Omental fat pad (tissue), 4 donors: ENCODE measurements around the gene CYP2F1. TPM values are rescaled to one million over a fixed set of nuclear protein-coding genes. Genes with fewer than 3 reads are reported as not detected.

Experiments
- ATAC-seq: fragments of 150-250 bp; one replicate; pipeline ENCODE4 v1.9.1; 2016; ENCODE audit warnings: mild to moderate bottlenecking, moderate library complexity; ENCODE audit not compliant: low FRiP score
- DNase-seq: peaks from one replicate; pipeline ENCODE4 v3.0.0-alpha.2; 2019; ENCODE audit warnings: low spot score
- total RNA-seq, 4 donors: library from RNA; depleted of rRNA; stranded (reverse); fragments of >200 nt; gene quantifications; one replicate each; pipeline ENCODE4 v1.1.0, GENCODE V29; 2016
- TF ChIP-seq, protein P1 (sequence below), 3 donors: fragments of 450-650 bp; IDR thresholded peaks; one replicate each; pipeline ENCODE4 v1.5.1; 2016 to 2017; ENCODE audit warnings: antibody characterized with exemption in 3 of 3, mild to moderate bottlenecking in 3 of 3, moderate library complexity in 2 of 3

Gene CYP2F1, protein sequence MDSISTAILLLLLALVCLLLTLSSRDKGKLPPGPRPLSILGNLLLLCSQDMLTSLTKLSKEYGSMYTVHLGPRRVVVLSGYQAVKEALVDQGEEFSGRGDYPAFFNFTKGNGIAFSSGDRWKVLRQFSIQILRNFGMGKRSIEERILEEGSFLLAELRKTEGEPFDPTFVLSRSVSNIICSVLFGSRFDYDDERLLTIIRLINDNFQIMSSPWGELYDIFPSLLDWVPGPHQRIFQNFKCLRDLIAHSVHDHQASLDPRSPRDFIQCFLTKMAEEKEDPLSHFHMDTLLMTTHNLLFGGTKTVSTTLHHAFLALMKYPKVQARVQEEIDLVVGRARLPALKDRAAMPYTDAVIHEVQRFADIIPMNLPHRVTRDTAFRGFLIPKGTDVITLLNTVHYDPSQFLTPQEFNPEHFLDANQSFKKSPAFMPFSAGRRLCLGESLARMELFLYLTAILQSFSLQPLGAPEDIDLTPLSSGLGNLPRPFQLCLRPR
- total RNA-seq, result not detected

DNA sequence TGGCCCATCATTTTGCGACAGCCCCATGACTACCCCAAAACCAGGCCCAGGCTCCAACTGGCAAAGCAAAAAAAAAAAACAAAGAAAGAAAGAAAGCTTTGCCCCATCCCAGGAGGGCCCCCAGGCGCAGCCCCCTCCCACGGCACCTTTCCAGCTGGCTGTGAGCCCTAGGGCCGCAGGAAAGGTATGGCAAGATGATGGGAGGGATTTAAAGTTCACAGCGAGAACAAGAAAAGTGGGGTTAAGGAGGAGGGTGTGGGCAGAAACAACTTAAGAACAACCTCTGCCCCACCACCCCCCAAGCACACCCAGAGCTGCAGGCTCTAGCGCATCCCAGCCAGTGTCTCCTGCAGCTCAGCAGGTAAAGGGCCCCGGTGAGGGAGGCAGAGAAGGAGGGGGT, at the start of gene CYP2F1:
CYP2F1 (plus strand) TSS at position 301 of the 400 bp plus-strand sequence. CDS start 1,757 bp downstream, outside the sequence.
- TF ChIP-seq, protein P1, sequence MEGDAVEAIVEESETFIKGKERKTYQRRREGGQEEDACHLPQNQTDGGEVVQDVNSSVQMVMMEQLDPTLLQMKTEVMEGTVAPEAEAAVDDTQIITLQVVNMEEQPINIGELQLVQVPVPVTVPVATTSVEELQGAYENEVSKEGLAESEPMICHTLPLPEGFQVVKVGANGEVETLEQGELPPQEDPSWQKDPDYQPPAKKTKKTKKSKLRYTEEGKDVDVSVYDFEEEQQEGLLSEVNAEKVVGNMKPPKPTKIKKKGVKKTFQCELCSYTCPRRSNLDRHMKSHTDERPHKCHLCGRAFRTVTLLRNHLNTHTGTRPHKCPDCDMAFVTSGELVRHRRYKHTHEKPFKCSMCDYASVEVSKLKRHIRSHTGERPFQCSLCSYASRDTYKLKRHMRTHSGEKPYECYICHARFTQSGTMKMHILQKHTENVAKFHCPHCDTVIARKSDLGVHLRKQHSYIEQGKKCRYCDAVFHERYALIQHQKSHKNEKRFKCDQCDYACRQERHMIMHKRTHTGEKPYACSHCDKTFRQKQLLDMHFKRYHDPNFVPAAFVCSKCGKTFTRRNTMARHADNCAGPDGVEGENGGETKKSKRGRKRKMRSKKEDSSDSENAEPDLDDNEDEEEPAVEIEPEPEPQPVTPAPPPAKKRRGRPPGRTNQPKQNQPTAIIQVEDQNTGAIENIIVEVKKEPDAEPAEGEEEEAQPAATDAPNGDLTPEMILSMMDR (IDR thresholded peaks at IDR 0.05), result no peak
- no peak for DNase-seq

DNA sequence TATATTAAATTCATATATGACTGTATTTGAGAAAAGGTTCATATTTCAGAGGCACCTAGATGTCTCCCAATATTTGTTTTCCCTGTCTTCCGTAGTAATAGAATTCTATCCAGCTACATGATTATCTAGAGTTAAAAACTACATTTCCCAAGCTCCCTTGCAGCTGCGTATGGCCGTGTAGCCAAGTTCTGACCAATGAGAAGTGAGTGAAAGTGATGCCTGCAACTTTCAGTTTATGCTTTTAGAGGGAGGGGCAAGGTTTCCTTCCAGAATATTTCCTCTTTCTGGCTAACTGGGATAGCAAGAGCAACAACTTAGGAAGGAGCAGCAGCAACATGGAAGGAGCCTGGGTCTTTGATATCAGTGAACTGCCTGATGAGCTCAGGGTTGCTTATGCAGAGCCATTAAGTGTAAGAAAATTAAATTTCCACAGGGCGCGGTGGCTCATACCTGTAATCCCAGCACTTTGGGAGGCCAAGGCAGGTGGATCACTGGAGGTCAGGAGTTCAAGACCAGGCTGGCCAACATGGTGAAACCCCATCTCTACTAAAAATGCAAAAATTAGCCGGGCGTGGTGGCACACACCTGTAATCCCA, 49.2 kb upstream of the CYP2F1 start:
- DNase-seq (no peak), ATAC-seq (no peak)
- TF ChIP-seq, protein P1 (IDR thresholded peaks at IDR 0.05), result no peak

More for the DNA sequence above, at the start of gene CYP2F1:
- ATAC-seq, result no peak

DNA sequence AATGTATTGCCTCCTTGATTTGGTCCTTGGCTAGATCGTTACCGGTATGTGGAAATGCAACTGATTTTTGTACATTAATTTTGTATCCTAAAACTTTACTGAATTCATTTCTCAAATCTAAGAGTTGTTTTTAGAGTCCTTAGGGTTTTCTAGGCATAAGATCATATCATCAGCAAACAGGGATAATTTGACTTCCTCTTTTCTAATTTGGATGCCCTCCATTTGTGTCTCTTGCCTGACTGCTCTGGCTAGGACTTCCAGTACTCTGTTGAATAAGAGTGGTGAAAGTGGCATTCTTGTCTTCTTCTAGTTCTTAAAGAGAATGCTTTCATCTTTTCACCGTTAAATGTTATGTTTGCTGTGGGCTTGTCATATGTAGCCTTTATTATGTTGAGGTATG, 37.9 kb upstream of the CYP2F1 start:
- ATAC-seq (no peak), DNase-seq (no peak)
- TF ChIP-seq, protein P1 (IDR thresholded peaks at IDR 0.05), result no peak

DNA sequence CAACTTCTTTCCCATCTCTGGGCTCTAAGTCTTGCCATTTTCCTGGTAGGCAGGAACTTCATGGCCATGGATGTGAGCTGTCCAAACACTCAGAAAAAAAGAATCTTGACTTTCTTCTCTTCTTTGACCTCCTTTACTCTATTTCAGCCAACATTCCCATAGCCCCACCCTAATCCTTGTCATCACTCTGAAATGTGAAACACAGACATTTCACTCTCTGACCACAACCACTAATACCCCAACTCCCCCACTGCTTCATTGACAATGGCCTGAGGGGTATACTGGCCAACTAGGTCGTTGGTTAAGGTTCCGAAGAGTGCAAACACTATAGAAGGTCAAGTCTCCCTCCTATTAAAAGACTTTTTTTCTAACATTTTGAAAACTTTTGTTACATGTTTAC, 30.7 kb upstream of the CYP2F1 start:
- TF ChIP-seq, protein P1 (IDR thresholded peaks at IDR 0.05), result no peak
- no peak for DNase-seq
- ATAC-seq, result no peak

DNA sequence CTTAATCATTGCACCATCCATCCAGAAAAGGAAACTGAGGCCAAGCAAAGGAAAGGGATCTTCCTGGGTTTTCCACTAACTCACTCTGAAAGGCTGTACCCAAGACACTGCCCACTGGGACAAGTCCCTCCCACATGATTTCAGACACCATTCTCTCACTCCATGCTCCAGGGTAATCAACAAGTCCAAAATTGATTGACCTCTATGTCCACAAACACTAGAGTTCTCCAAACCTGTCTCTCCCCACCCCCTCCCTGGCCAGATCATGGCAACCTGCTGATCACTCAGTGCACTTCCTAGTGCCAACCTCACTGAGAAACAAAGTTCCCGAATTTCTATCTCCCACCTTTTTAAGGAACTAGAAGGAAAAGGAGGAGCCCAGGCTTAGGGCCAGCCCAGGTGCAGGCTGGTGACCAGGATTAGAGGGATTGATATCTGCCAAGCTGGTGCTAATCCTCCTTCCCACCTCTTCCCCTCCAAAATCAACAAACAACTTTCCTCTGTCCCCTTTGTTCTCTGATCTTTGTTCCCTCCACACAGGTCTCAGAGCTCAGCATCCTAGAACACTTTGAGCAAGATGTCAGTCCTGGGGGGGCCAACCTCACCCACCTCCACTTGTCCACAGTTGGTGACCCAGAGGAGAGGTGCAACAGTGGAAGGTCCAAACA, 28.4 kb upstream of the CYP2F1 start:
- TF ChIP-seq, protein P1 (IDR thresholded peaks at IDR 0.05), result no peak
- DNase-seq (no peak), ATAC-seq (no peak)

DNA sequence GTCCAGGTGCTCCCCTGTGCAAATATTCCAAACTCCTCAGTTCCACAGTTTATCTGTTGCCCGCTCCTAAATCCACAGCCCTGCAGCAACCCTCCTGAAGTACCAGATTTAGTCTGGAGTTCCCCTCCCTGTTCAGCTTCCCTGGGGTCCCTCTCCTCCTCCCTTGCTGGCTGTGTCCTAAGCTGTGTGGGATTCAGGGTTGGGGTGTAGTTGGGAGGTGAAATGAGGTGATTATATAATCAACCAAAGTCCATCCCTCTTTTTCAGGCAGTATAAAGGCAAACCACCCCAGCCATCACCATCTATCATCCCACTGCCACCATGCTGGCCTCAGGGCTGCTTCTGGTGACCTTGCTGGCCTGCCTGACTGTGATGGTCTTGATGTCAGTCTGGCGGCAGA, 26.1 kb upstream of the CYP2F1 start, which contains the start of gene CYP2A13:
CYP2A13 (plus strand) TSS at position 301 of the 400 bp plus-strand sequence; CDS start at position 322, 21 bp downstream.
- ATAC-seq (no peak), DNase-seq (no peak)
- TF ChIP-seq, protein P1 (IDR thresholded peaks at IDR 0.05), result no peak
